RWPE1 (cell line): ENCODE measurements around the gene WDR7.

Experiments used
- CTCF ChIA-PET: fragments of 350-600 bp; sonication (Branson Sonifier 250); formaldehyde crosslinking; extraction: SDS; loops from one replicate; lab custom pipeline; 2021; lab: Yijun Ruan, JAX
- POLR2A ChIA-PET: fragments of 400-600 bp; formaldehyde crosslinking; extraction: SDS; loops from one replicate; lab custom pipeline; 2020; ENCODE audit warnings: antibody characterized with exemption; ENCODE audit not compliant: low non-redundant PET; lab: Yijun Ruan, JAX
- DNase-seq: peaks from one replicate; pipeline ENCODE4 v3.0.0; 2012; ENCODE audit warnings: low spot score
- H3K27ac ChIP-seq: fragments of 450-650 bp; 2 replicates; pipeline ENCODE4 v1.5.1; 2017
- TF ChIP-seq, protein P1 (sequence below): fragments of 450-650 bp; conservative IDR thresholded peaks from 2 replicates; pipeline ENCODE4 v1.5.1; 2017; ENCODE audit warnings: low read depth, mild to moderate bottlenecking

The WDR7 gene

DNA sequence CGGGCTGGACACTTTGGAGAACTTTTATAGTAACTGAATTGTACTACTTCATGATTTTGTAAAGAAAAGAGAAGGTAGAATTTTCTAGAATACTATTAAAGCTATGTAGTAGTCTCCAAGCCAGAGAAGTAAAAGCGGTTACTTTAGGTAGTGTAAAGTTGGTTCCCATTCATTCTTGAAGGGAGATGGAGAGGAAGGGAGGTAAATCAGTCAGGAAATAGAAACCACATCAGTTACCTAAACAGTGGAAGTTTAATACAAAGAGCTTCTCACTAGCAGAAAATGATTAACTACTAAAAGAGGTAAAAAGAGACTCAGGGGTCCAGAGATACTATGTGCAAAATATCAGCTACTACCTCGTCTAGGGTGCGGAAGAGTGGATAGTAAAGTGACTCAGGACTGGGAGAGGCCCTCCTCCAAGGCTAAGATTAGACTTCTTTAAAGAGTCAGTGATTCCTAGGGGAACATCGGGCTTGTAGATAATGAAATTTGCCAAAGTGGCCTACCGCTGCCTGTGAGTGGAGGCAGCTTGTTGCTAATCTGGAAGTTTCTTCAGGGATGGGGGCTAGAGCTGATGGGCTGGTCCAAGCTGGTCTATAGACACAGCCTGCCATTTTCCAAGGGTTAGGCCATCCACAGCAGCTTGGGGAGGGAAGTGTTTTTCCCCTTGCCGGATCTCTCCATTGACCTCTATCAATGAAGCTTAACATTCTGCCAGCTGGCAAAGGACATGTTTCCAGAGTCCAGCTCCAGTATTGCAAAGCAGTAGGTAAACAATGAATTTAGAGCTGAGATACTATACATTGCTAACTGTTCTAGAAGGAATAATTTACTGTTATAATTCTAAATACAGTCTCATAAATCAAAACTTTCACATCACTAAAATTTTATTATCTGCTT lies 249.3 kb downstream of the WDR7 start:
- TF ChIP-seq, protein P1, sequence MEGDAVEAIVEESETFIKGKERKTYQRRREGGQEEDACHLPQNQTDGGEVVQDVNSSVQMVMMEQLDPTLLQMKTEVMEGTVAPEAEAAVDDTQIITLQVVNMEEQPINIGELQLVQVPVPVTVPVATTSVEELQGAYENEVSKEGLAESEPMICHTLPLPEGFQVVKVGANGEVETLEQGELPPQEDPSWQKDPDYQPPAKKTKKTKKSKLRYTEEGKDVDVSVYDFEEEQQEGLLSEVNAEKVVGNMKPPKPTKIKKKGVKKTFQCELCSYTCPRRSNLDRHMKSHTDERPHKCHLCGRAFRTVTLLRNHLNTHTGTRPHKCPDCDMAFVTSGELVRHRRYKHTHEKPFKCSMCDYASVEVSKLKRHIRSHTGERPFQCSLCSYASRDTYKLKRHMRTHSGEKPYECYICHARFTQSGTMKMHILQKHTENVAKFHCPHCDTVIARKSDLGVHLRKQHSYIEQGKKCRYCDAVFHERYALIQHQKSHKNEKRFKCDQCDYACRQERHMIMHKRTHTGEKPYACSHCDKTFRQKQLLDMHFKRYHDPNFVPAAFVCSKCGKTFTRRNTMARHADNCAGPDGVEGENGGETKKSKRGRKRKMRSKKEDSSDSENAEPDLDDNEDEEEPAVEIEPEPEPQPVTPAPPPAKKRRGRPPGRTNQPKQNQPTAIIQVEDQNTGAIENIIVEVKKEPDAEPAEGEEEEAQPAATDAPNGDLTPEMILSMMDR = no peak
- ChIA-PET CTCF (no interaction called here), POLR2A (no interaction called here)
- no peak overlapping the region for H3K27ac ChIP-seq
- no peak for DNase-seq

DNA sequence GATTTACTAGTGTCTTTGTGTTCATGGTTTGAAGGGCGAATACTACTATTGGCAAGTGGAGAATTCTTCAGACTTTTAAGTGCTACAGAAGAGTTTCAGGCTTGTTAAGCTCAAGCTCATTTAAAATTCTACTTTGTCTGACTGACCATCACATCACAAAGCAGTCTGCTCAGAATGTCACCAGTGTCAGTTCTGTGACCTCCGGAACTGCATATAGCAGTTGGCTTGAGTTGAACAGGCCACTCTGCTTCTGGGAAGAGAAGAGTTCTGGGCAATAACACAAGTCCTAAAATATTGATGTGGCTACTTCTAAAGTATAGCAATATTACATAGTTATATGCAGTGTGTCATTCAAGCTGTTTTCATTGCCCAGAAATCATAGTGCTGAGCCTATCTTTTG lies 250.8 kb downstream of the WDR7 start:
- CTCF ChIA-PET = interaction anchor here (0.5 kb wide), 1 partner anchor 10 kb away, joined by 3 read pairs; no protein-coding TSS in a partner anchor
- TF ChIP-seq, protein P1 = no peak

DNA sequence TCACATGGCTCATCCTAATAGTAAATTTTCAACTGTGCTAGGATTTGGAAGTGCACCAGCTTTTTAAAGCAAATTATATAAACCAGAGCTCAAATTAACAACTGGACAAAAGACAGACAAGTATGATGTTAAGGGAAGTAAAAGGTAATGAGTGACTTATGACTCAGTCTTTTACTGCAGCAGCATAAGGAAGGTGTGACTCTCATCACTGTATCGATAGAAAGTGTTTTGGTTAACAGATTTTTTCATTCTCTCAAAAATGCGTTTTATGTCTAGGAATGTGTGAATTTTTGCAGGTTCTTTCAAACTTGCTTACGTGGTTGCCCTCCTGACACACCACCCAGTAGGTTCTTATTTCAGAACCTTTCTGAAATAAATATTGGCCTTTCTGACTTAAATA lies 251.5 kb downstream of the WDR7 start:
- POLR2A ChIA-PET = no interaction called here
- peak; percentile 2 for DNase-seq
- CTCF ChIA-PET = interaction anchor here (0.5 kb wide), 1 partner anchor 11 kb away, joined by 3 read pairs; no protein-coding TSS in a partner anchor
- TF ChIP-seq, protein P1 = no peak
- no peak overlapping the region for H3K27ac ChIP-seq

More for the DNA sequence above, 250.8 kb downstream of the WDR7 start:
- H3K27ac ChIP-seq = no peak overlapping the region
- no peak for DNase-seq
- POLR2A ChIA-PET = no interaction called here

DNA sequence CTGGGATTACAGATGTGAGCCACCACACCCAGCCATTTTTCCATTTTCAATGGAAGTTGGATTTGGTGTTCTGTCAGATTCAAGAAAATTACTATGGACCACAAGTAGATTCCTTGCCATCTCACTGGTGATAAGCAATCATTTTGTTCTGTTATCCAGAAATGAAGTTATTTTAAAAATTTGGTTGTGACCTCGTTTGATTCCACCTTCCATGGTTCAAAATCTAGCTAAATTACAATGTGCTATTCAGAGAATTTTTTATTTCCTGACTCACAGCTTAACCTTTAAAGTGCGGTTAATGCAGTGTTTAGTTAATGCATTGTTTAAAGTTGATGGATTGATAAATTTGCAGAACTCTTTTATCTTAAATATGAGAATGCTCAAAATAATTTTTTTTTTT lies 252.5 kb downstream of the WDR7 start:
- no peak overlapping the region for H3K27ac ChIP-seq
- no peak for DNase-seq
- ChIA-PET POLR2A (no interaction called here), CTCF (interaction anchor here (0.6 kb wide), 1 partner anchor 47 kb away, joined by 3 read pairs; no protein-coding TSS in a partner anchor)
- TF ChIP-seq, protein P1 = no peak

DNA sequence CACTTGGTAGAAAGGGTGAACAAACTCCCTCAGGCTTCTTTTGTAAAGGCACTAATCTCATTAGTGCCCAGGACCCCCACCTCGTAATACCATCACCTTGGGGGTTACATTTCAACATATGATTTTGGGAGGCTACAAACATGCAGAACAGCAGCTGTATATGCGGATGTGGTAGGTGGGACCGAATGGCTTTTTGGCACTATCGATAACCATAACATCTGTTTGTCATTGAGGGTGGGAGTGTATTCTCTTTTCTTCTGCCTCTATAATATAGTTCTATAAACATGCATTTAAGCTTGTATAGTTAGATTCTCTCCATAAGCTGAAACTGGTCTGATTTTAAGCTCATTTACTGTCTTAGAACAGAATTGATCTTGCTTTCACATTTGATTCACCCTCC lies 256.6 kb downstream of the WDR7 start:
- ChIA-PET POLR2A (no interaction called here), CTCF (no interaction called here)
- DNase-seq = no peak
- H3K27ac ChIP-seq = no peak overlapping the region
- TF ChIP-seq, protein P1 = no peak

DNA sequence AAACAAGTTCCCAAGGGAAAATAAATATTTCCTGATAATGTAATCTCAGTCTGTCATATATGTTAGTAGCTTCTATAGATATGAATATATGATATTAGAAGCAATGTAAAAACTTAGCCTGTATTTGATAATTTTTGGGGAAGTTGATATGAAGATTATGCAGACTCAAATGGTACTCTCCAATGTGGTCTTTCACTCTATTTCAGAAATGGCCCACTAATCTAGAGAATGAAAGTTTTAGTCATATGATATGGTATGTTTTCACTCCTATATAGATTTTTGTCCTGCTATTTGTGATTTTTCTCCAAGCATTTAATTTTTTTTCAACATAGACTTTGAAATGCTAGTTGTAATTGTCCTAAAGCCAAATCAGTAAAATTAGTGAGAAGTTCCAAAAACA lies 259.1 kb downstream of the WDR7 start:
- CTCF ChIA-PET = no interaction called here
- H3K27ac ChIP-seq = no peak overlapping the region
- no peak for DNase-seq
- POLR2A ChIA-PET = no interaction called here
- TF ChIP-seq, protein P1 = no peak
